GM23338 (cell line): ENCODE results near the gene TPCN2.

Experiments used
- CREB1 ChIP-seq: fragments of 250-450 bp; sonication (Bioruptor Pico); IDR thresholded peaks from 2 replicates; pipeline ENCODE4 v1.5.0; 2020; ENCODE audit warnings: low read depth, mild to moderate bottlenecking, moderate library complexity
- EZH2 ChIP-seq: fragments of 200-600 bp; sonication (generic); IDR thresholded peaks from one replicate; pipeline ENCODE4 v1.8.0; 2017; ENCODE audit warnings: antibody characterized with exemption, mild to moderate bottlenecking, low read depth; ENCODE audit not compliant: unreplicated experiment
- EZH2phosphoT487 ChIP-seq: fragments of 200-600 bp; sonication (generic); IDR thresholded peaks from one replicate; pipeline ENCODE4 v1.8.1; 2018; ENCODE audit warnings: antibody characterized with exemption; ENCODE audit not compliant: unreplicated experiment
- POLR2AphosphoS5 ChIP-seq: IDR thresholded peaks from 2 replicates; pipeline ENCODE4 v1.6.1; 2016; ENCODE audit warnings: antibody characterized with exemption, low read depth
- REST ChIP-seq: IDR thresholded peaks from one replicate; pipeline ENCODE4 v1.6.1; 2018; ENCODE audit warnings: antibody characterized with exemption; ENCODE audit not compliant: unreplicated experiment
- TF ChIP-seq, protein P1 (sequence below), 2 experiments: fragments of 200-600 bp in 1 of 2; sonication (generic) in 1 of 2; conservative IDR thresholded peaks; 2 replicates each; pipeline versions ENCODE4 v1.5.1 to v1.6.1; 2016 to 2017; ENCODE audit warnings: antibody characterized with exemption in 2 of 2, low read depth in 2 of 2, mild to moderate bottlenecking in 2 of 2, moderate library complexity in 1 of 2

DNA sequence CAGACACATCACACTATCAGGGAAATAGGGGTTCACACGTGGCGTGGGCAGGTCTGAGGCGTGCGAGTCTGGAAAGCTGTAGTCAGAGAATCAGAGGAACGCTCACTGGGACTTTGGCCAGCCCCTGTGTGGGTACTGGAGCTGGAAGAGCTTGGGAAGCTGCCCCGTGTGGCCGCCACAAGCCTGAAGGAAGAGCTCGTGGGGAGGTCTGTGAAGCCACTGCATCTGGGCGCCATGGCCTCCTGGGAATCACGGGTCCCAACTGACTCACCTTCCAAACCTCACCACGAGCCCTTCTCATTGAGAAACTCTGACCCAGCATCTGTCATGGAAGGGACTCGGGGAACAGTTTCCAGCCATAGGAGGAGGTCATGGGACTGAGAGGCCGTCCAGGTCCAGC is 29.8 kb upstream of the TPCN2 start:
- TF ChIP-seq, protein P1, sequence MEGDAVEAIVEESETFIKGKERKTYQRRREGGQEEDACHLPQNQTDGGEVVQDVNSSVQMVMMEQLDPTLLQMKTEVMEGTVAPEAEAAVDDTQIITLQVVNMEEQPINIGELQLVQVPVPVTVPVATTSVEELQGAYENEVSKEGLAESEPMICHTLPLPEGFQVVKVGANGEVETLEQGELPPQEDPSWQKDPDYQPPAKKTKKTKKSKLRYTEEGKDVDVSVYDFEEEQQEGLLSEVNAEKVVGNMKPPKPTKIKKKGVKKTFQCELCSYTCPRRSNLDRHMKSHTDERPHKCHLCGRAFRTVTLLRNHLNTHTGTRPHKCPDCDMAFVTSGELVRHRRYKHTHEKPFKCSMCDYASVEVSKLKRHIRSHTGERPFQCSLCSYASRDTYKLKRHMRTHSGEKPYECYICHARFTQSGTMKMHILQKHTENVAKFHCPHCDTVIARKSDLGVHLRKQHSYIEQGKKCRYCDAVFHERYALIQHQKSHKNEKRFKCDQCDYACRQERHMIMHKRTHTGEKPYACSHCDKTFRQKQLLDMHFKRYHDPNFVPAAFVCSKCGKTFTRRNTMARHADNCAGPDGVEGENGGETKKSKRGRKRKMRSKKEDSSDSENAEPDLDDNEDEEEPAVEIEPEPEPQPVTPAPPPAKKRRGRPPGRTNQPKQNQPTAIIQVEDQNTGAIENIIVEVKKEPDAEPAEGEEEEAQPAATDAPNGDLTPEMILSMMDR (conservative IDR thresholded peaks at IDR 0.05; ENCODE audit: low read depth in 2 of 2): no peak
- TF ChIP-seq EZH2phosphoT487: no peak
- no peak for TF ChIP-seq REST
- no peak for TF ChIP-seq CREB1 (CRISPR knock-in tag)
- no peak for TF ChIP-seq EZH2
- no peak for TF ChIP-seq POLR2AphosphoS5
